Activated CD8-positive, alpha-beta memory T cell treated with anti-CD3 and anti-CD28 coated beads, Interleukin-2, amount 50 U/mL, for 48 hours (primary cell): ENCODE measurements around the gene PRKCZ.
"Not testable (repeated sequence)": the region's sequence is repeated elsewhere in the genome, so short reads cannot be mapped to it uniquely, and the experiment has no call there.

Source experiments
- DNase-seq: peaks from one replicate; pipeline ENCODE4 v3.0.0-alpha.2; 2020

PRKCZ gene

DNA sequence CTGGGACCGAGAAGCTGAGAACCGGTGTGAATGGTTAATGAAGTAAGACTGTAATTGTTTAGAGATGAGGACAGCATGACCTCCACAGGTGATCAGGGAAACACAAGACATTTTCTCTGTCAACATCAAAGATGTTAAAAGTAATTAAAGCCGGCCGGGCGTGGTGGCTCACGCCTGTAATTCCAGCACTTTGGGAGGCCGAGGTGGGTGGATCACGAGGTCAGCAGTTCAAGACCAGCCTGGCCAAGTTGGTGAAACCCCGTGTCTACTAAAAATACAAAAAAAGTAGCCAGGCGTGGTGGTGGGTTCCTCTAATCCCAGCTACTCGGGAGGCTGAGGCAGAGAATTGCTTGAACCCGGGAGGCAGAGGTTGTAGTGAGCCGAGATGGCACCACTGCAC, 88.9 kb downstream of the PRKCZ start:
- DNase-seq, result not testable (repeated sequence)

DNA sequence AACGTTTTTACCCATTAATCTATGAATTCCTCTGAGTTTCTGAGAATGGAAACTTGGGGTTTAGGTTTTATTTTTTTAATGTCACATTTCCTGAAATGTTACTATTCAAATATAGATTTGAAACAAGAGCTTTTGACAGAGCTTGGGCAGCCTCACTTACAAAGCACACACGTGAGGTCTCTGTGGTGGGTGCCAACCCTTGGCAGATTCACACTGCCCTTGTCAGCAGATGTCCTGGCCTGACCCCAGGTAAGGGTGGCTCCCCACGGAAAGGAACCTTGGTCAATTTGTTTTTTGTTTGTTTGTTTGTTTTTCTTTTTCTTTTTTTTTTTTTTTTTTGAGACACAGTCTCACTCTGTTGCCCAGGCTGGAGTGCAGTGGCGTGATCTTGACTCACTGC, 90.8 kb downstream of the PRKCZ start:
- no peak for DNase-seq

DNA sequence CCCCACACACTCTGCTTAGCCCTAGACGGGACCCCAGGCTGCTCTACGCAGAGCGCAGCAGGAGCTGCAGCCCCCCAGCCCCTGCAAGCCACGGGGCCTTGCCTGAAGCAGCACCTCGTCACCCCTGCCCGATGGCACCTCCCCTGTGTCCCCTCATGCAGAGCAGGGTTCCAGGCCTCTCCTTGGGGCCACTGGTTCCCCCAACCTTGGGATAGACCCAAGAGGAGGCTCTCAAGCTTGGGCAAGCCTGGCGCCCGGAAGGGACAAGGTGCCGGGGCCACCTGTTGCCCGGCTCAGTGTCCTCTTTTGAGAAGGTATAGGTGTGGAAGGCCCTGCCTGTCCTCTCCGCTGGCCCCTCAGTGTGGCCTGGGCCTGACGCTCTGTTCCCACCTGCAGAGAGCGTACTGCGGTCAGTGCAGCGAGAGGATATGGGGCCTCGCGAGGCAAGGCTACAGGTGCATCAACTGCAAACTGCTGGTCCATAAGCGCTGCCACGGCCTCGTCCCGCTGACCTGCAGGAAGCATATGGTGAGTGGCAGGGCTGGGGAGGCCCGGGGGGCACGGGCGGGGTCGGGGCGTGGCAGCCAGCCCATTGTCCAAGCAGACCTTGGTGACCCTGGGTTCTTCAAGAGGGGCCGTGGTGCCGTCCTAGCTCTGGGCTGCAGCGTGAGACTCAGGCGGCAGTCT, 93.7 kb downstream of the PRKCZ start:
- DNase-seq, result no peak

DNA sequence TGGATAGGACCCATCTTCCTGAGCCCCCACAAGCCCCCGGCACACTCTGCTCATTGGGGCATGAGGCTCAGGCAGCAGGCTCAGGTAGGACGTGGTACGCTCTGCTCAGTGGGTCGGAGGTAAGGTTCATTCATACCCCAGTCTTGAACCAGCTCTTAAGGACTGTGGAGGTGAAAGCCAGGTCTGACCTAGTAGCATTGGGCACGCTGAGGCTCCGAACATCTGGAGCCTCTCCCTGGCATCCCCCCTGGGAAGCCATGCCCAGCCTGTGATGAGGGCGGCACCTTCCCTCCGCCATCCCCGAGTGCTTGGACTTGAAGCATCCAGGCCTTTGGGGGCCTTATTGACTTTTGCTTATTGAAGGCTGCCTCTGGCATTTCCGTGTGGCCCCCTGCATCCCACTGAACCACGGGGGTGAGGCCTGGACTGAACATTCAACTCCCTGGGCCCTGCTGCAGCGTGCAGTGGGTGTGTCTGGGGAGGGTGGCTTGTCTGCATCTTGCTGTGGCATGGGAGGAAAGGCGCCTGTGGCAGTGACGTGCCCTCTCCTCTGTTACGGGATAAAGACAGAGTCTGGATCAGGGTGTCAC, 94.4 kb downstream of the PRKCZ start:
- DNase-seq, result no peak

DNA sequence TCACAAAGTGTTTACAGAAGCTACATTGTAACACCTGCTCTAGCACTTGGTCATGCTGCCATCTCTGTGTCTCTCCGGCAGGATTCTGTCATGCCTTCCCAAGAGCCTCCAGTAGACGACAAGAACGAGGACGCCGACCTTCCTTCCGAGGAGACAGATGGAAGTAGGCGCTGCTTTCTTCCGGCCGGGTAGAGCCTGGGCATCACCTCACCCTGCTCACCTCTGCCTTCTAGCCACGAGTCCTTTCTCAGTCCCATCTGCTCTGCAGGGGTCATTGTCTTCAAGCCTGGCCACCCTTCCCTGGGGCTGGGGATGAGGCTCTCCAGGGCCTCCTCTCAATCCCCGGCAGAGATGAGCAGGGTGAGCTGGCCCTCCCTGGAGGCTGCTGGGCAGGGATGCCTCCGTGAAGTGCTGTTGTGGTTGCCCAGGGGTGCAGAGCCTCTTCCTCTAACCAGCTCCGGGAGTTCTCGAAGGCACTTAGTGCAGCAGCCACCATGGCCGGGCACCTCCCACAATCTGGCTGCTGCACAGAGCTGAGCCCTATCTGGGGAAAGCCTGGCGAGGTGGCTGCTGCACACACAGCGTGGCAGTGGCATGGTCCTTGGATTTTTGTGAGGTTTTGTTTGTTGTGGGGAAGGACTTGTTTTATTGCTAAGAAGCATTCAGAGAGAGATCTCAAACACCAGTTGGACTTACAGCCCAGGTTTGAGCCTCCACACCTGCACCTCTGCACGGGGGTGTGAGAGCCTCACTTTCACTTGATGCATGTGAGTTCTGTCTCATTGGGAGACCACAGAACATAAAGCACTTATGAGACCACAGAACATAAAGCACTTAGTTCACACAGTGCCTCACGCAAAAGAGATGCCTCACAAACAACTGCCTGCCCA, 96.0 kb downstream of the PRKCZ start:
- DNase-seq, result no peak

DNA sequence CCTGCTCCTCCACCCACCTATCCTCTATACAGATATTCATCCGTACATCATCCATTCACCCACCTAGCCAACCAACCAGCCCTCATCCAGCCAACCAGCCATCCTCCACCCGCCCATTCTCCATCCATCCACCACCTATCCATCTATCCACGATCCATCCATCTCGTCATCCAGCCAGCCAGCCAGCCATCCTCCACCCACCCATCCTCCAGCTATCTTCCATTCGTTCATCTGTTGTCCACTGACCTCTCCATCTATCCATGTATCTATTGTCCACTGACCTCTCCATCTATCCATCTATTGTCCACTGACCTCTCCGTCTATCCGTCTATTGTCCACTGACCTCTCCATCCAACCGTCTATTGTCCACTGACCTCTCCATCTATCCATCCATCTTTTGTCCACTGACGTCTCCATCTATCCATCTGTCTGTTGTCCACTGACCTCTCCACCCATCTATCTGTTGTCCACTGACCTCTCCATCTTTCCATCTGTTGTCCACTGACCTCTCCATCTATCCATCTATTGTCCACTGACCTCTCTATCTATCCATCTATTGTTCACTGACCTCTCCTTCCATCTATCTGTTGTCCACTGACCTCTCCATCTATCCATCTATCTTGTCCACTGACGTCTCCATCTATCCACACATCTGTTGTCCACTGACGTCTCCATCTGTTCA, 96.8 kb downstream of the PRKCZ start:
- no peak for DNase-seq

DNA sequence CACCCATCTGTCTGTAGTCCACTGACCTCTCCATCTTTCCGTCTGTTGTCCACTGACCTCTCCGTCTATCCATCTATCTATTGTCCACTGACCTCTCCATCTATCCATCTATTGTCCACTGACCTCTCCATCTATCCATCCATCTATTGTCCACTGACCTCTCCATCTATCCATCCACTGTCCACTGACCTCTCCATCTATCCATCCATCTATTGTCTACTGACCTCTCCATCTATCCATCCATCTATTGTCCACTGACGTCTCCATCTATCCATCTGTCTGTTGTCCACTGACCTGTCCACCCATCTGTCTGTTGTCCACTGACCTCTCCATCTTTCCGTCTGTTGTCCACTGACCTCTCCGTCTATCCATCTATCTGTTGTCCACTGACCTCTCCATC, 97.7 kb downstream of the PRKCZ start:
- DNase-seq, result not testable (repeated sequence)

DNA sequence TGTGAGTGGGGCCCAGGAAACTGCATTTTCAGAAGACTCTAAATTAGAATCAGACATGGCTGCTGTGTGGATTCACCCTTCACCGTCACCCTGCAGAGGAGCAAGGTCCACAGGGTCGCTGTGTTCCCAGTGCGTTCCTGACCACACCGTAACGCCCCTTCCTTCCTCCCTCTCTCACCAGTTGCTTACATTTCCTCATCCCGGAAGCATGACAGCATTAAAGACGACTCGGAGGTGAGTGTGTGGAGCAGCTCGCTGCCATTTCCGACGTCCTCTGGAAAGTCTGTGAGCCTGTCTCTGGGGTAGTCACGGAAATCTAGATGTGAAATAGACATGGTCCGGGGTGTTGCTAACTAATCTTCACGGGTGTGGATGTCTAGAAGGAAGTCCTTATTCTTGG, 98.5 kb downstream of the PRKCZ start:
- peak; percentile 60 for DNase-seq

DNA sequence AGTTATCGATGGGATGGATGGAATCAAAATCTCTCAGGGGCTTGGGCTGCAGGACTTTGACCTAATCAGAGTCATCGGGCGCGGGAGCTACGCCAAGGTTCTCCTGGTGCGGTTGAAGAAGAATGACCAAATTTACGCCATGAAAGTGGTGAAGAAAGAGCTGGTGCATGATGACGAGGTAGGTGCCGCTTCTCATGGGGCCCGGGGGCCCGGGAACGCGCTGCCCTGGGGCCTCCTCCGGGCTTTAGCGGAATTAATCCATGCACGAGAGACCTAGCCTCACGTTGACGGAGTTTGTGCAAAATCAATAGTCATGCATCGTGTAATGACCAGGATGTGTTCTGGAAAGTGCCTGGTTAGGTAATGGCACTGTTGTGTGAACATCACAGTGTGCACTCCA, 100.6 kb downstream of the PRKCZ start:
- no peak for DNase-seq

DNA sequence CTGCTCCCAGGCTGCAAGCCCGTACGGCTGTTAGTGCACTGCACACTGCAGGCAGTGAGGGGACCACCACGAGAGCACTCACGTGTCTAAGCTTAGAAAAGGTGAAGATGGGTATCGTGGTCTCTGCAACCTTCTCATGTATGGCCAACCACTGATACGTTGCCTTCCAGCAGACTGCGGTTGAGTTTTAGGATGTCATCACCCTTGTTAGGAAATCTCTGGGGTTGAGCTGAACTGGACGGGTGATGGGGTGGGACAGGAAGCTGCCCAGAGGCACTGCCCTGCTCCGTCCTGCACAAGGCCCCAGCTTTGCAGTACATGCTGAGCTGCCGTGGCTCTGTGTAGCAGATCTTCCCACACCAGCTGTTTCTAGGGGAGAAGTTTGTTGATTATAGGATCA, 101.0 kb downstream of the PRKCZ start:
- no peak for DNase-seq

DNA sequence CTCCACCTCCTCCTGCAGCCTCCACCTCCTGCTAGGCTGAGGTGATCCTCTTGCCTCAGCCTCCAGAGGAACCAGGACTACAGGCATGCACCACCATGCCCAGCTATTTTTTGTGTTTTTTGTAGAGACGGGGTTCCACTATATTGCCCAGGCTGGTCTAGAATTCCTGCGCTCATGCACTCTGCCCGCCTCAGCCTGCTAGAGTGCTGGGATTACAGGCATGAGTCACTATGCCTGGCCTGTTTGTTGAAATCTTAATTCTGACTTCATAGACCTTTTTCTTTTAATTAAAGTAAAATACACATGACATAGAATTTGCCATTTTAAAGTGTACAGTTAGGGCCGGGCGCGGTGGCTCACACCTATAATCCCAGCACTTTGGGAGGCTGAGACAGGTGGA, 101.7 kb downstream of the PRKCZ start:
- no peak for DNase-seq

DNA sequence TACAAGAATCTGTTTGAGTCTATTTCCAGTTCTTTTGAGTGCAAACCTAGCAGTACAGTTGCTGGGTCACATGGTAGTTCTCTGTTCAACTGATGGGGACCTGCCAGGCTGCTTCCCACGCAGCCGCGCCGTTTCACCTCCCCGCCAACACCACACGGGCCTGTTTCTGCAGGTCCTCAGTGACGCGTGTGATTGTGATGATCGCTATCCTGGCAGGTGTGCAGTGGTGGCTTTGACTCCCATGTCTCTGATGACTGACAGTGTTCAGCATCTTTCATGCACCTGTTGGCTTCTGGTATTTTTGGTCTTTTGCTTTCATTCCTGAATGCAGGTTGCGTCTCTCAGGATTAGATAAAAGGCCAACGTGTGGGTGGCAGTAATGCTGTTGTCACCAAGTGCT, 102.7 kb downstream of the PRKCZ start:
- DNase-seq, result no peak

DNA sequence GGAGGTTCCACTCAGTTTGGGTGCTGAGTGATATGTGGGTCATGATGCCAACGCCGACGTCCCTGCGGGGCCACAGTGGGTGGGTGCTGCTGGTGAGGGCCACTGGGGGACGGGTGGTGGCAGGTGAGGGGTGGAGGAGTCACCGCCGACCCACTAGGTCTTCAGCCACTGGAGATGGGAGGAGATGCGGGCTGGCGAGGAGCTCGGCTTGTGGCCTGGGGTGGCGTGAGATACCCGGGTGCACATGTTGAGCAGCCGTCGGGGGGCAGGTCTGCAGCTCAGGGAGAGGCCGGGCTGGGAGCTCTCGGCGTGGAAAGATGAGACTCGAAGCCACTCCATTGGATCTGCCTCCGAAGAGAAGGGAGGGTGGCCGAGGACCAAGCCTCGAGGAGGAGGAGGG, 103.8 kb downstream of the PRKCZ start:
- no peak for DNase-seq

DNA sequence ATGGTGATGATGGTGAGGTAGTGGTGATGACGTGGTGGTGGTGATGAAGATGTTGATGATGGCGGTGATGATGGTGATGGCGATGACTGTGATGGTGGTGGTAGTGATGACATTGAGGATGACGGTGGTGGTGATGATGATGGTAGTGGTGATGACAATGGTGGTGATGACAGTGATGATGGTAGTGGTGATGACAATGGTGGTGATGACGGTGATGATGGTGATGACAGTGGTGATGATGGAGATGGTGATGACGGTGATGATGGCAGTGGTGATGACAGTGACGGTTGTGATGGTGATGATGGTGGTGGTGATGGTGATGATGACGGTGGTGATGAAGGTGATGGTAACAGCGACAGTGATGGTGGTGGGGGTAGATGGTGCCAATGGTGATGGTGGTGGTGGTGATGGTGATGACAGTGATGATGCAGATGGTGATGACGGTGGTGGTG, 105.0 kb downstream of the PRKCZ start:
- no peak for DNase-seq

DNA sequence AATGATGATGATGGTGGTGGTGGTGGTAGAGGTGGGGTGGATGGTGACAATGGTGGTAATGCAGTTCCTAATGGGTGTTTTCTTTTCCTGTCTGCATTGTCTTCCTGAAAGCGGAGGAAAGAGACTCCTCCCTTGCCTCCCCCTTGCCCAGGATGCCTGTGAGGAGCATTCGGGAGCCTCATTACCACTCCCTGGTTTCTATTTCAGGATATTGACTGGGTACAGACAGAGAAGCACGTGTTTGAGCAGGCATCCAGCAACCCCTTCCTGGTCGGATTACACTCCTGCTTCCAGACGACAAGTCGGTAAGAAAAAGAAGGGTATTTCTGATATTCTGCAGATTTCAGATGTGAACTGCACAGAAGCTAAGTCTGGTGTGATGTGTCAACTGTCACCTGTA, 105.6 kb downstream of the PRKCZ start:
- no peak for DNase-seq

DNA sequence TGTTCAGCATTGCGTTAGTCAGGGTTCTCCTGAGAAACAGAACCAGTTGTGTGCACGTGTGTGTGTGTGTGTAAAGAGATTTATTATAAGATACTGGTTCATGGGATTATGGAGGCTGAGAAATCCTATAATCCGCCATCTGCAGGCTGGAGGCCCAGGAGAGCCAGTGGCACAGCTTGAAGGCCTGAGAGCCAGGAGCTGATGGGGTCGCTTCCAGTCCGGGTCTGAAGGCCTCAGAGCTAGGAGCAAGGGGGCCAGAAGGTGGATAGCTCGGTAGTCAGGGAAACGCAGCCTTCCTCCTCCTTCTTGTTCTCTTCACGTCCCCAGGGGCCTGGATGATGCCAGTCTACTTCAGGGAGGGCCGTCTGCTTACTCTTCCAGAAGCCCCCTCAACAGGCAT, 106.7 kb downstream of the PRKCZ start:
- DNase-seq, result no peak

DNA sequence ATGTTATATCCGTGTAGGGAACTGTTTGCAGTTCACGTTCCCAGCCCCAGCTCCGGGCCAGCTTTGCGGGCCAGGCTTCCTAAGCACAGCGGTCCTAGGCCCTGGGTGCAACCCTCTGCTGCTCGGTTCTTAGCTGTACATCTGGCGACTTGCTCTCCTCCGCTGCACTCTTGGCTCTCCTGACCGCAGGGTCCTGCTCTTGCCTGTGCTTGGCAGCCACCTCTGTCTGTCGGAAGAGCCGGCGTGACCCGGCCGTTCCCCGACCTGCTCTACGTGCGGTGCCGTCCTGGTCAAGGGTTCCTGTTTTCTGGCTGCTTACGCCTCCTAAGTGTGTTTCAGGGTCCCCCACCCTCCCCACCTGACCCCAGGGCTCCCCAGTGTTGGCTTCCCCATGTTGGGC, 107.6 kb downstream of the PRKCZ start:
- DNase-seq, result no peak

DNA sequence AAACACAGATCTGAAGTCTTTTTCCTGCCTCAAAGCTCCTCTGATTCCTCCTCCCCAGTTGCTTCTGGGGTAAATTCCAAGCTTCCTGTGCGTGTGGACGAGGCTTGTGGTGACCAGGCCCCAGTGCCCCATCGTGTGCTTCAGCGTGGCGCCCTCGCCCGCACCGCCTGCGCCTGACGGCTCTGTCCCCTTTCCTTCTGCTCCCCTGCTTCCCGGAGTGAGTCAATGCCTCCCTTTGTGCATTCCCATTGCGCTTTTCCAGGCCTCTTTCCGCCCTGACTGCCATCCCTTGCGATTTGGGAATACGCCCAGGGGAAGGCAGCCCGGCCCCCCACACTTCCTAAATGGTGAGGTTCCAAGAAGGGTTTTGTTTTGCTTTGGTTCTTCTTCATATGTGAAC, 108.1 kb downstream of the PRKCZ start:
- no peak for DNase-seq

DNA sequence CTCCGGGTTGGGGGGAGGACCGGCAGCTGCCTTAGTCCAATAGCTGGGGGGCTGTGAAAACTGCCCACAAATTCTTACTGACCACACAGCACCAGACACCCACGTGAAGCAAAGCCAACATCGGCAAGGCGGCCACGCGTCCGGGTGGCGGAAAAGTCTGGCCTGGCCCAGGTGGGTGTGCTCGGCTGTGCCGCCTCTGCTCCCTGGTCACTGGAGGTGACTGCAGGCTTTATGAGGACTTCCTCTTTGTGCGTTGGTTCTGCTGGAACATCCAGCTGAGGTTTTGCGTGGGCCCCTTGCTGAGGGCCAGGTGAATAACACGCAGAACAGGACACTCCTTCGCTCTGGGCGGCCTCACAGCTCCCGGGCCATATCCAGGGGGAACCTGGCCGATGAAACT, 108.9 kb downstream of the PRKCZ start:
- no peak for DNase-seq

DNA sequence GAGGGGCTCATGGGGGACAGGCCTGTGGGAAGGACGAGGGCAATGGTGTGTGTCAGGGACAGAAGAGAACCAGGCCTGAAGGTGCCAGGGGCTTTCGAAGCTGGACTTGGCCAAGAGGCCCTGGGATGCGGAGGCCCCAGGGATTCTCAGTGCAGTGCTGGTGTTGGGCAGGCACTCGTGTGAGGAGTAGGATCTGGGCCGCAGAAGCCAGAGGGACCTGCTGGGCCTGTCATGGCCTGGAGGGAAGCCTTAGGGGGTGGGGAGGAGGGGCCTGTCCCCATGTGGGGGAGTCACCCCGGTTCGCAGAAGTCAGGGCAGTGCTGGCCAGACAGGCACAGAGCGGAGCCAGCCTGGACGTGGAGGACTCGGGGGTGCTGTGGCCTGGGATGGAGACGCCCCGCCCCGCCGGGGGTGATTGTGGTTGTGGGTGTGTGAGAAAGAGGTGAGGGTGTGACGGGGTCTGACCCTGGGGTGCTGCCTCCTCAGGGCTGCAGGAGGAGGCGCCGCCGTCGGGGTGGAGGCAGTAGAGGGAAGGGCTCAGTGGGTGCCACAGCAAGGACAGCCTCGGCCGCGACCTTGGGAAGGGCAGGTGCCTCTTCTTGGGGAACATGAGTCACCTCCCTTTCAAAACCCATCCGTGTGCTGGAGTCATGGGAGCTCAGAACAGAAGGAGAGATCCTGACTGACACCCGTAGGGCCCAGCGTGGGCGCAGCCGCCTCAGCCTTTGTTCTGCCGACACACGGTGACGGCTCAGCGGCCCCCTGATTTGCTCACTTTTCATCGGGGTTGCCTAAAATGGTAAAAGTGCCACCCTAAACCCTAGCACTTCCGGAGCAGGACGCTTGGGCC, 110.5 kb downstream of the PRKCZ start:
- no peak for DNase-seq

DNA sequence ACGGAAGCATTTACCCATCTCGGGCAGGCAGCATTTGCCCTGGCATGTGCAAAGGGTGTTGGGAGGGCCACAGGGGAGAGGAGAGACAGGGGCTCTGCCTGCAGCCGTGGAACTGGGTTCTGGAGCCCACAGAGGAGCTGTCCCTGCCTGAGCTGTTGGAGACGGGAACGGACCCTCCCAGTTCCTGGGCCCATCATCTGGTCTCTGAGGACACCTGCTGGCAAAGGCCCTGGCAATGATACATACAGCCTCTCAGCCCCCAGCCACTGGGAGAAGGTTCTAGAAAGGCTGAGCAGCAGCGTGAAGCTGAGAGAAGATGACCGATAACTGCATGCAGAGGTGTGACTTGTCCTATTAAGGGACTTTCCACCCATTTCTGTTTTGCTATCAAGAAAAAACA, 113.0 kb downstream of the PRKCZ start:
- DNase-seq, result no peak

DNA sequence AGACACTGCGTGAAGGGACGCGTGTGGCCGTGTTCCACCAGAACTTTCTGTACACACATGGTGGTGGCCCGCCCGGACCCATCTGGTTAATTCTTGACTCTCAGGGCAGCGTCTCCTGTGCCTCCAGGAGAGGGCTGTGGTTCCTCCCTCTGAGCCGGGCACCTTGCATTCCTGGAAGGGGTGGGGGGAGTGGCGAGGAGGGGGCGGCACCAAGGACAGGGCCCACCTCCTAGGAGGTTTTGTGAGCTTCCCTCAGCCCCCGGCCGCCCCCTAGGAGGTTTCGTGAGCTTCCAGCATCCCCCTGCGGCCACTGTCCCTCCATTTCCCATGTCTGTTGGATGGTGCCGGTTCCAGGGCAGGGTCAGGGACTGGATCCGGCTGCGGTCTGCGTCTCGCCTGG, 115.4 kb downstream of the PRKCZ start:
- no peak for DNase-seq

DNA sequence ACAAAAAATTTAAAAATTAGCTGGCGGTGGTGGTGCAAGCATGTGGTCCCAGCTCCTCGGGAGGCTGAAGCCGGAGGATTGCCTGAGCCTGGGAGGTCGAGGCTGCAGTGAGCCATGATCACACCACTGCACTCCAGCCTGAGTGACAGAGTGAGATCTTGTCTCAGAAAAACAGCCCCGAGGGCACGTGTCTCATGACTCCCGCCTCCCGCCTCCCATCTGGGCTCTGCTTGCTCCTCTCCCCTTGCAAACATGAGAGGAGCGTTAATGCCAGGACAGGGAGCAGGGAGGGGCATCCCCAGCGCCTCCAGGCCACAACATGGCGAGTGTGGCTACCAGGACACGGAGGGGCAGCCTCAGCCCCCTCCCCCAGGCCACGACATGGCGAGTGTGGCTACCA, 116.0 kb downstream of the PRKCZ start:
- DNase-seq, result no peak
